Non-pigmented ciliary epithelial cell (primary cell): Measurements from ENCODE around the gene ATXN7.

Experiments
- DNase-seq: peaks from one replicate; pipeline ENCODE4 v3.0.0-alpha.2; 2010; ENCODE audit warnings: low read depth

ATXN7 gene

GRCh38 chr3:63966007-63966406 lies 102.3 kb downstream of the ATXN7 start:
- DNase-seq = no peak

GRCh38 chr3:63966871-63967270 lies 103.2 kb downstream of the ATXN7 start:
- DNase-seq = no peak

- DNase-seq = no peak
These were observed 104.3 kb downstream of the ATXN7 start for GRCh38 chr3:63967675-63968611.

- no peak for DNase-seq
These were observed 105.1 kb downstream of the ATXN7 start for GRCh38 chr3:63968612-63969350.

- DNase-seq = no peak
These were observed 106.2 kb downstream of the ATXN7 start for GRCh38 chr3:63969876-63970275.

GRCh38 chr3:63970631-63971475 lies 107.2 kb downstream of the ATXN7 start:
- no peak for DNase-seq

GRCh38 chr3:63972196-63972595 lies 108.5 kb downstream of the ATXN7 start:
- peak; percentile 92 for DNase-seq

- no peak for DNase-seq
These were observed 109.3 kb downstream of the ATXN7 start for GRCh38 chr3:63972987-63973386.

GRCh38 chr3:63973406-63973805 lies 109.7 kb downstream of the ATXN7 start:
- no peak for DNase-seq

GRCh38 chr3:63974451-63974850 lies 110.8 kb downstream of the ATXN7 start:
- DNase-seq = no peak

GRCh38 chr3:63975723-63976122 lies 112.1 kb downstream of the ATXN7 start:
- DNase-seq = no peak

GRCh38 chr3:63976161-63976871 lies 112.6 kb downstream of the ATXN7 start:
- peak; percentile 95 for DNase-seq

- DNase-seq = no peak
These were observed 113.2 kb downstream of the ATXN7 start for GRCh38 chr3:63976872-63977200.

- DNase-seq = no peak
These were observed 114.2 kb downstream of the ATXN7 start for GRCh38 chr3:63977893-63978292.

GRCh38 chr3:63979093-63979885 lies 115.6 kb downstream of the ATXN7 start:
- DNase-seq = no peak

- DNase-seq = no peak
These were observed 116.4 kb downstream of the ATXN7 start for GRCh38 chr3:63980019-63980418.

GRCh38 chr3:63980830-63981498 lies 117.3 kb downstream of the ATXN7 start:
- DNase-seq = no peak

GRCh38 chr3:63981980-63982379 lies 118.3 kb downstream of the ATXN7 start:
- no peak for DNase-seq

GRCh38 chr3:63984391-63984790 lies 120.7 kb downstream of the ATXN7 start:
- no peak for DNase-seq

GRCh38 chr3:63986146-63986545 lies 122.5 kb downstream of the ATXN7 start:
- DNase-seq = no peak
